ENCODE results near the gene AP1S3. TPM values are rescaled to one million over a fixed set of nuclear protein-coding genes. Genes with fewer than 3 reads are reported as not detected.

AP1S3 gene
- total and polyA plus RNA-seq, 2 of the 4 experiments (the other 2 are of a cell fraction), result 2.5 to 4.1 TPM

- no peak overlapping the region for H2BK120ac ChIP-seq (ENCODE audit: low read depth, low read length)
- H3K14ac ChIP-seq (replicated peaks; ENCODE audit: low read depth, low read length), result no peak overlapping the region
- no peak overlapping the region for H2BK20ac ChIP-seq (ENCODE audit: low read depth, low read length)
- H2BK5ac ChIP-seq (ENCODE audit: low read depth, low read length, poor library complexity, severe bottlenecking), result no peak overlapping the region
- in situ Hi-C loops (cut with MboI; ENCODE audit: low sequenced_read_pairs), result no loop called here
- H3K9ac ChIP-seq (ENCODE audit: low read depth, low read length), result no peak overlapping the region
- TF ChIP-seq CEBPB (IDR thresholded peaks at IDR 0.05; ENCODE audit: low read depth, low read length) (no peak), MXI1 (IDR thresholded peaks at IDR 0.05; ENCODE audit: borderline replicate concordance, low read depth, low read length) (no peak), POLR2A (IDR thresholded peaks at IDR 0.05; ENCODE audit: low read depth, low read length) (no peak), FOS (IDR thresholded peaks at IDR 0.05; ENCODE audit: low read depth, low read length) (no peak), USF2 (IDR thresholded peaks at IDR 0.05; ENCODE audit: low read depth, low read length) (no peak), RAD21 (IDR thresholded peaks at IDR 0.05; ENCODE audit: low read length) (no peak), MAFK (IDR thresholded peaks at IDR 0.05; ENCODE audit: low read depth, low read length) (no peak), RFX5 (IDR thresholded peaks at IDR 0.05; ENCODE audit: low read depth, low read length) (no peak), ELK1 (IDR thresholded peaks at IDR 0.05; ENCODE audit: borderline replicate concordance, low read depth, low read length) (no peak), SMC3 (IDR thresholded peaks at IDR 0.05; ENCODE audit: low read depth, low read length) (no peak), CHD1 (IDR thresholded peaks at IDR 0.05; ENCODE audit: low read depth, low read length) (no peak), CTCF (conservative IDR thresholded peaks at IDR 0.05; ENCODE audit: low read depth, low read length) (no peak), MAZ (IDR thresholded peaks at IDR 0.05; ENCODE audit: borderline replicate concordance, low read depth, low read length) (no peak), RCOR1 (IDR thresholded peaks at IDR 0.05; ENCODE audit: insufficient replicate concordance, low read length) (no peak), NFE2L2 (IDR thresholded peaks at IDR 0.05; ENCODE audit: low read depth, low read length) (no peak), BHLHE40 (IDR thresholded peaks at IDR 0.05; ENCODE audit: low read depth, low read length) (no peak)
- H3K27ac ChIP-seq (ENCODE audit: insufficient read depth, low read length), result no peak overlapping the region
- H4K5ac ChIP-seq (ENCODE audit: low read depth, low read length), result no peak overlapping the region
- no peak for ATAC-seq (ENCODE audit: low read depth)
- no peak overlapping the region for H2AFZ ChIP-seq (replicated peaks; ENCODE audit: low read length, poor library complexity)
- no peaks in the 10 kb centered on the region for H3K27me3 ChIP-seq (ENCODE audit: control insufficient read depth, insufficient read depth, low read length)
- no peak overlapping the region for H3K56ac ChIP-seq (ENCODE audit: extremely low read depth, insufficient read depth, low read length)
- no peak overlapping the region for H3K4me2 ChIP-seq (ENCODE audit: low read depth, low read length)
- dilution Hi-C loops (cut with HindIII; ENCODE audit: low sequenced_read_pairs, unreplicated experiment), result no loop called here
- H3K9me3 ChIP-seq (ENCODE audit: control insufficient read depth, insufficient read depth, low read length), result no peaks in the 10 kb centered on the region
- no peak overlapping the region for H3K4me3 ChIP-seq (ENCODE audit: insufficient read depth, low read depth, low read length)
- 0 out of 2 replicates have a peak, but pooled peaks cover 5% of the 10 kb centered on the region for H3K9me1 ChIP-seq (ENCODE audit: insufficient read depth, low read length)
- H3K4me1 ChIP-seq (ENCODE audit: control insufficient read depth, insufficient read depth, low read length), result no peaks in the 10 kb centered on the region
- no TSS peak for BruUV-seq (replicated peaks)
- H3K18ac ChIP-seq (ENCODE audit: low read depth, low read length), result no peak overlapping the region
- no peaks in the 10 kb centered on the region for H4K20me1 ChIP-seq (ENCODE audit: insufficient read depth, low read length)
- no peak overlapping the region for H4K91ac ChIP-seq (ENCODE audit: insufficient read depth, low read depth, low read length)
- H3K79me1 ChIP-seq (ENCODE audit: low read depth in 1 of 2, low read length in 2 of 2), result no peaks in the 10 kb centered on the region
- ChIA-PET CTCF (no interaction called here), POLR2A (ENCODE audit: unreplicated experiment) (no interaction called here)
- no peak overlapping the region for H2BK15ac ChIP-seq (ENCODE audit: low read depth, low read length)
- WGBS, 2 experiments (ENCODE audit: extremely low coverage in 2 of 2, insufficient read length in 1 of 2), result no CpG with 5 or more reads among the region's 3 CpGs
- no peak overlapping the region for H3K4ac ChIP-seq (ENCODE audit: low read depth, low read length)
- no peak overlapping the region for H2AK9ac ChIP-seq (replicated peaks; ENCODE audit: low read depth, low read length, poor library complexity)
- H3K23ac ChIP-seq (ENCODE audit: low read depth, low read length), result no peak overlapping the region
- no peak overlapping the region for H2AK5ac ChIP-seq (ENCODE audit: low read depth, low read length)
- no peaks in the 10 kb centered on the region for H3K36me3 ChIP-seq (ENCODE audit: control insufficient read depth, insufficient read depth, low read length)
- no peak overlapping the region for H4K8ac ChIP-seq (ENCODE audit: low read depth in 2 of 2, low read length in 2 of 2)
- intact Hi-C loops (cut with micrococcal nuclease), result no loop called here
- DNase-seq, result no peak
Observed at GRCh38 chr2:223772363-223772762, 65.0 kb downstream of the AP1S3 start.

Measured in IMR-90 (cell line).